ENCODE measurements around the gene PATJ.
"Not testable (repeated sequence)": the region's sequence is repeated elsewhere in the genome, so short reads cannot be mapped to it uniquely, and the experiment has no call there.

The PATJ gene
- total RNA-seq, result 29.6 to 199 (median 111) reads per million in 9 experiments

DNA sequence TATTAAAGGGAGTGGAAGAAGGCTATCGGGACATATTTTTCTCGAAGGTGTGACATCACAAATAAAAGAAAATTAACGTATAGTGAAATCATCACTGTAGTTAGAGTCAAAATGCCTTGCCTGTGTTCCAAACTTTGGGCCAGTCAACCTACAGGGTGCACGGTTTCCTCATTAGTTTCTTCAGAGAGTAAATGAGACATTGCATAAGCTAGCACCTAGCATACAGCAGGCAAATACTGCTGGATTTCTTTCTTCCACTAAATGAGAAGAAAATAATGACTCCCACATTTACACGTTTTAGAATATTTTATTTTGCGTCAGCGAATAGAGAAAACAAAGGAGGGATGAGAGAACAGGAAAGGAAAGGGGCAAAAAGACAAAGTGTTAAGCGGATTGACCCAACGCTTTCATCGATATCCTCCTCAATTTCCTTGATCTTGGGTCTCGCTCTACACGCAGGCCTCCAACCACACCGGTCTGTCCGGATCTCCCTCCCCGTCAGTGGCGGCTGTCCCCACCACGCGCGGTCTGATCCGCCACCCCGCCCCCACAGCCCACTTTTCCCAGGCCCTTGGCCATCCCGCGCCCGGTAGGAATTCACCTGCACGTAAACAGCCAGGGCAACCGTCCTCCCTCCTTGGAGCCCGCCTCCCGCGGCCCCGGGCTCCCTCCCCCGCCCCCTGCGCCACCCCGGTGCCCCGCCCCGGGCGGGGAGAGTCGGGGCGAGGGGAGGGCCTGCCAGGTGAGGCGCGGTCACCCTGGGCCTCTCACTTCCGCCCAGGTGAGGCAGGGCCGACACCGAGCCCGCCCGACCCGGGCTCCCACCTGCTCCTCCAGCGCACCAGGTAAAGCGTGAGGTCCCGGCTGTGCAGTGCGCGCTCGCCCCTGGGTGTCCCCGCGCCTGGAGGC lies at the start of gene PATJ:
Gene PATJ, plus strand, starts transcription at position 770 of the 909 bp plus-strand sequence. CDS start 20,413 bp downstream, outside the sequence.
- H3K4me3 Mint-ChIP-seq, result peak within 1 kb of the TSS; percentile 84 to 92
- peaks cover 5% of the 10 kb centered on the region for H3K36me3 Mint-ChIP-seq (ENCODE audit: insufficient read depth)
- no peaks in the 10 kb centered on the region for H3K27me3 Mint-ChIP-seq
- peak within 1 kb of the TSS; percentile 89 to 90 for H3K27ac Mint-ChIP-seq
- H3K9me3 Mint-ChIP-seq, result no peaks in the 10 kb centered on the region
- peaks cover 9 to 21% of the 10 kb centered on the region in 2 donors for H3K4me1 Mint-ChIP-seq (ENCODE audit: low read depth in 2 of 2)
- ATAC-seq (replicated peaks), result peak; percentile 88
- peak; percentile 53 to 60 (median 57) for DNase-seq

DNA sequence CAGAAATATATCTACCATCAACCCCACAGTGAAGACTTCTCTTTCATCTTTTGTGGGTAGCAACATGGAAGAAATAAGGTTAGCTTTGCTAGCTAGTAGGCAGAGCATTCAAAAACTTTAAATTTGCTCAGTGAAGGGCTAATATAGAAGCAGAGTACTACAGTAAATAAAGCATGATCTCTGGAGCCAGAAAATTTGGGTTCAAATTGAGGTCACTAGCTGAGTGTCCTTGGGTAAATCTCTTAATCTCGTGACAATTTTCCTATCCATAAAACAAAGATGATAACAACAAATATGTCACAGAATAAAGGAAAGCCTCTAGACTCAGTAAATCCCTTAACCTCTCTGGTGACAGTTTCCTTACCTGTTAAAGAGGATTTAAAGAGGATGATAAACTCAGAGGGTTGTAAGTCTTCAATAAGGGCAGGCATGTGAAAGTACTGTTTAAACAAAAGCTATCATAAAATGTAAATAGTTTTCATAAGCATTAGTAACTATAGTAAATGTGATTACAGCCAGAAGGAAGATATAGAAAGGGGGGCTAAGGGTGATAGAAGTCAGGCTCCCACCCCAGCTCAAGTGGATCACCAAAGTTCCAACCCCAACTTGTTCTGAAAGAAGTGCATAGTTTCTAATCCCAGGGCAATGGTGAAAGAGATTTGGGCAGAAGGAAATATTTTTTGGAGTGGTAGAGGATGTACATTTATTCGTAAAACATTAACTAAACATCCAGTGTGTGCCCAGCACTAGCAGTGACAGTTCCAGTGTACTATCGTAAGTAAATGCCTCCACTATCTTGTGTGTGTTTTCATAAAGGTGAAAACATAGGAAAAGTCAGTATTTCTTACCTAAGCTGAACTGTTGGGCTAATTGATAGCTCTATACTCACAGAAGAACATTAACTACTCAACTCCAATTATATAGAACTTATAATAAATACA lies 42.1 kb upstream of the PATJ start:
- Mint-ChIP-seq H3K9me3 (no peaks in the 10 kb centered on the region), H3K27ac (peak overlapping the region in 1 of 2 donors; percentile 2), H3K27me3 (no peaks in the 10 kb centered on the region), H3K4me3 (no peak overlapping the region), H3K36me3 (ENCODE audit: insufficient read depth) (peaks cover 55% of the 10 kb centered on the region), H3K4me1 (ENCODE audit: low read depth in 2 of 2) (peaks cover 2 to 5% of the 10 kb centered on the region in 2 donors)
- ATAC-seq (replicated peaks) (no peak), DNase-seq (no peak)

- Mint-ChIP-seq H3K36me3 (ENCODE audit: insufficient read depth) (peaks cover 61% of the 10 kb centered on the region), H3K27me3 (no peaks in the 10 kb centered on the region), H3K9me3 (no peaks in the 10 kb centered on the region), H3K4me3 (no peak overlapping the region), H3K4me1 (ENCODE audit: low read depth in 2 of 2) (peaks cover 4 to 9% of the 10 kb centered on the region in 2 donors), H3K27ac (peak overlapping the region; percentile 42 to 77)
- no peak for DNase-seq
- ATAC-seq (replicated peaks), result no peak
Observed at GRCh38 chr1:61708953-61709907, 33.0 kb upstream of the PATJ start.

GRCh38 chr1:61709908-61710289 lies 32.4 kb upstream of the PATJ start:
- Mint-ChIP-seq H3K4me3 (no peak overlapping the region), H3K9me3 (no peaks in the 10 kb centered on the region), H3K36me3 (ENCODE audit: insufficient read depth) (peaks cover 63% of the 10 kb centered on the region), H3K4me1 (ENCODE audit: low read depth in 2 of 2) (peaks cover 4 to 9% of the 10 kb centered on the region in 2 donors), H3K27ac (peak overlapping the region in 1 of 2 donors; percentile 77), H3K27me3 (no peaks in the 10 kb centered on the region)
- DNase-seq (no peak), ATAC-seq (replicated peaks) (no peak)

DNA sequence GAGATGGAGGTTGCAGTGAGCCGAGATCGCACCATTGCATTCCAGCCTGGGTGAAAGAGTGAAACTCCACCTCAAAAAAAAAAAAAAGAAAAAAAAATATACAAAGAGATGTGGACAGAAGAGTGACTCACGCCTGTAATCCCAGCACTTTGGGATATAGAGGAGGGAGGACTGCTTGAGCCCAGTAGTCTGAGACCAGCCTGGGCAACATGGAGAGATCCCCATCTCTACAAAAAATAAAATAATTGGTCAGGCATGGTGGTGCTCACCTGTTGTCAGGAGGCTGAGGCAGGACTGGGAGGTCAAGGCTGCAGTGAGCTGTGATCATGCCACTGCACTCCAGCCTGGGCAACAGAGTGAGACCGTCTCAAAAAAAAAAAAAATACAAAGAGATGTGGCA lies 31.0 kb upstream of the PATJ start:
- Mint-ChIP-seq H3K27ac (peak overlapping the region in 1 of 2 donors; percentile 65), H3K36me3 (ENCODE audit: insufficient read depth) (peaks cover 57% of the 10 kb centered on the region)
- ATAC-seq (replicated peaks); DNase-seq; H3K4me1 Mint-ChIP-seq (ENCODE audit: low read depth in 2 of 2); H3K4me3 Mint-ChIP-seq; H3K27me3 Mint-ChIP-seq; H3K9me3 Mint-ChIP-seq: not testable (repeated sequence)

DNA sequence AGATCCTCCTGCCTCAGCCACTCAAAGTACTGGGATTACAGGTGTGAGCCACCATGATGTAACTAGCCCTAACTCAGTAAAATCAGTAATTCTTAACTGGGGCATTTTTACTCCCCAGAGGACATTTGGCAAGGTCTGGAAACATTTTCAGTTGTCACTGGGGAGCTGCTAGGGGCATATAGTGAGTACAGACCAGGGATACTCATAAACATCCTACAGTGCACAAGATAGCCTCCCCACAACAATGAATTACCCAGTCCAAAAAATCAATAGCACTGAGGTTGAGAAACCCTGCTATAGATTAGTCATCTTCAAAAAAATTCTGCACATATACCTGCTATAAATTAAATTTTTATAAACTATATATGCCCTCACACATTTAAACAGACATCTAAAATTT lies 30.3 kb upstream of the PATJ start:
- H3K27ac Mint-ChIP-seq, result peak overlapping the region; percentile 57 to 65
- no peak overlapping the region for H3K4me3 Mint-ChIP-seq
- no peak for ATAC-seq (replicated peaks)
- no peaks in the 10 kb centered on the region for H3K27me3 Mint-ChIP-seq
- peaks cover 58% of the 10 kb centered on the region for H3K36me3 Mint-ChIP-seq (ENCODE audit: insufficient read depth)
- peaks cover 7 to 13% of the 10 kb centered on the region in 2 donors for H3K4me1 Mint-ChIP-seq (ENCODE audit: low read depth in 2 of 2)
- no peaks in the 10 kb centered on the region for H3K9me3 Mint-ChIP-seq
- no peak for DNase-seq

DNA sequence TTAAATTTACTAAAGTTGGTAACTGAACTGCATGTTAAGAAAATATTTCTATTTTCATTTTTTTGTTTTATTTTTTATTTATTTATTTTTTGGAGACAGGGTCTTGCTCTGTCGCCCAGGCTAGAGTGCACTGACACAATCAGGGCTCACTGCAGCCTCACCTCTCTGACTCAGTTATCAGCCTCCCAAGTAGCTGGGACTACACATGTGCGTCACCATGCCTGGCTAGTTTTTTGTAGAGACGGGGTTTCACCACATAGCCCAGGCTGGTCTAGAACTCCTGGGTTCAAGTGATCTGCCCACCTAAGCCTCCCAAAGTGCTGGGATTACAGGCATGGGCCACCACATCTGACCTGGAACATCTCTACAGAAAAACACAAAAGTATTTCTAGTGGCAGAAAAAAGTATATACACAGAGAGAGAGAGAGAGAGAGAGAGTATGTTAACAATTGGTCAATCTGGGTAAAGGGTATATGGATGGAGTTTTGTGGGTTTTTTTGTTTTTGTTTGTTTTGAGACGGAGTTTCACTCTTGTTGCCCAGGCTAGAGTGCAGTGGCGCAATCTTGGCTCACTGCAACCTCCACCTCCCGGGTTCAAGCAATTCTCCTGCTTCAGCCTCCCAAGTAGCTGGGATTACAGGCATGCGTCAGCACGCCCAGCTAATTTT lies 23.1 kb upstream of the PATJ start:
- not testable (repeated sequence) for ATAC-seq (replicated peaks); H3K4me3 Mint-ChIP-seq; H3K9me3 Mint-ChIP-seq; H3K27me3 Mint-ChIP-seq; DNase-seq
- H3K36me3 Mint-ChIP-seq (ENCODE audit: insufficient read depth), result peaks cover 37% of the 10 kb centered on the region
- H3K4me1 Mint-ChIP-seq (ENCODE audit: low read depth in 2 of 2), result peaks cover 17 to 32% of the 10 kb centered on the region in 2 donors
- peak overlapping the region in 1 of 2 donors; percentile 32 for H3K27ac Mint-ChIP-seq

DNA sequence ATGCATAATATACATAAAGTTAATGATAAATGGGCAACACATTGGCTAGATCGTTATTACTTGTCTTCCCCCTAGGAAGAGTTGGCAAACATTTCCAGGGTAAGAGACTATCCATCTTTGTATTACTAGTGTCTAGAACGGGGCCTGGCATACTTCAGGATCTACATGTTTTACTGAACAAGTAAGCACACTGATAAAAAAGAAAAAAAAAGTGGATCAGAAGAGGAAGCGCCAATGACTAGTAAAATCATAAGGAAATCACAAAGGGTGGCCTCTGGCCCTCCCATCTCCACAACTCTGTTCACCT lies 17.8 kb upstream of the PATJ start:
- DNase-seq, result peak in 1 of 3 experiments; percentile 7
- Mint-ChIP-seq H3K4me1 (ENCODE audit: low read depth in 2 of 2) (peaks cover 15 to 28% of the 10 kb centered on the region in 2 donors), H3K27me3 (no peaks in the 10 kb centered on the region), H3K36me3 (ENCODE audit: insufficient read depth) (peaks cover 32% of the 10 kb centered on the region), H3K27ac (peak overlapping the region; percentile 100), H3K4me3 (peak overlapping the region; percentile 100), H3K9me3 (no peaks in the 10 kb centered on the region)
- no peak for ATAC-seq (replicated peaks)

DNA sequence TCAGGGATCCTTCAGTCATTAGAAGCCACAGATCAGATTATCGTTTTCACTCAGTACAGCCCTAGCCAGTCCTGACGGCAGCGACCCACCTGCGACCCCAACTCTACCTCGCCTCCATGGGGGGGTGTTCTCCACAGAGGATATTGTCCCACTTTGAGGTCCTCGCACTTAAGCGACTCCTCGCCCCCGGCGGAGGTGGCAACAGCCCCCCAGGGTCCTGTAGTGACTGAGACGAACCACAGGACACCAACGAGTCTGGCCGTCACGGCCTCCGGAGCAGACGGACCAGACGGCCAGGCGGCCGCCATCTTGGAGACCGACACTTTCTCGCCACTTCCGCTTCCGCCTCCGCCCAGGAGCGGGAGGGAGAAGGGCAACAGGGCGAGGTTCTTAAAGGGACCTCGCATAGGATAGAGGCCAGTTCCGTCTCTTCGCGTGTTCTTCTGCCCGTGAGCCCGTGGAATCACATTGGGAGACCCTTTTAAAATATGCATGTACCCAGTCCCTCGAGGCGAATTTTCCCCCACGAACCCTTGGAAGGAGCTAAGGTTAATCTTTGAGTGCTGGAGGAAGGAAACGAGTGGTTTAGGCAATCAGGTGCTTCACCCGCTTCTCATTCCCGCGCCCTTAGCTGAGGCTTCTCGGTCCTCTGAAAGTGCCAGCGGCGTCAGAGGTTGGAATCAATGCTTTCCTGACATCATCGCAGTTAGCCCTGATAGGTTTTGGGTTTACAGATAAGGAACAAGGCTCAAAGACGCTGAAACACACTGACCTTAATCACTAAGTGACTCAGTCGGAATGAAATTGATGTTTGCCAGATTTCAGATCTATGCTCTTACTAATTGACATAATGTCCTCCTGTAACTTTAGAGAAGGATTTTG lies 17.2 kb upstream of the PATJ start, which contains the start of gene TM2D1:
Gene TM2D1, minus strand, starts transcription at position 329 of the 882 bp plus-strand sequence. Its CDS starts 21 bp downstream, at position 308.
- DNase-seq (peak; percentile 78 to 81 (median 80)), ATAC-seq (replicated peaks) (peak; percentile 97)
- Mint-ChIP-seq H3K27ac (peak within 1 kb of the TSS; percentile 100), H3K4me1 (ENCODE audit: low read depth in 2 of 2) (peaks cover 15 to 28% of the 10 kb centered on the region in 2 donors), H3K9me3 (no peaks in the 10 kb centered on the region), H3K36me3 (ENCODE audit: insufficient read depth) (peaks cover 26% of the 10 kb centered on the region), H3K4me3 (peak within 1 kb of the TSS; percentile 100), H3K27me3 (no peaks in the 10 kb centered on the region)

- H3K4me1 Mint-ChIP-seq (ENCODE audit: low read depth in 2 of 2), result peaks cover 13 to 20% of the 10 kb centered on the region in 2 donors
- H3K36me3 Mint-ChIP-seq (ENCODE audit: insufficient read depth), result peaks cover 18% of the 10 kb centered on the region
- H3K27me3 Mint-ChIP-seq, result no peaks in the 10 kb centered on the region
- DNase-seq (no peak), ATAC-seq (replicated peaks) (no peak)
- peak overlapping the region in 1 of 2 donors; percentile 84 for H3K27ac Mint-ChIP-seq
- H3K4me3 Mint-ChIP-seq, result no peak overlapping the region
- H3K9me3 Mint-ChIP-seq, result no peaks in the 10 kb centered on the region
Observed at GRCh38 chr1:61727544-61727943, 14.7 kb upstream of the PATJ start.

- not testable (repeated sequence) for H3K27ac Mint-ChIP-seq; ATAC-seq (replicated peaks); H3K36me3 Mint-ChIP-seq (ENCODE audit: insufficient read depth); H3K9me3 Mint-ChIP-seq; H3K4me1 Mint-ChIP-seq (ENCODE audit: low read depth in 2 of 2); H3K27me3 Mint-ChIP-seq; H3K4me3 Mint-ChIP-seq; DNase-seq
Observed at GRCh38 chr1:61730679-61731078, 11.6 kb upstream of the PATJ start.
